Mucosa of descending colon (tissue), 3 donors: ENCODE measurements around the gene PLA2G10. TPM values are rescaled to one million over a fixed set of nuclear protein-coding genes. Genes with fewer than 3 reads are reported as not detected.
"Not testable (repeated sequence)": the region's sequence is repeated elsewhere in the genome, so short reads cannot be mapped to it uniquely, and the experiment has no call there.

Experiments
- ATAC-seq: fragments of 200-7000 bp; cut with Tn5 transposase; one replicate; pipeline ENCODE4 v1.9.1; 2020; ENCODE audit warnings: mild to moderate bottlenecking, moderate library complexity
- DNase-seq, 3 donors: peaks; one replicate each; pipeline ENCODE4 v3.0.0-alpha.2; 2020
- H3K36me3 ChIP-seq: fragments of 200-600 bp; one replicate; pipeline ENCODE4 v1.8.0; 2021; ENCODE audit warnings: low read depth, mild to moderate bottlenecking
- H3K4me1 ChIP-seq: fragments of 200-600 bp; one replicate; pipeline ENCODE4 v1.8.0; 2021; ENCODE audit warnings: low read depth, mild to moderate bottlenecking
- H3K4me3 ChIP-seq: fragments of 200-600 bp; one replicate; pipeline ENCODE4 v1.8.0; 2021; ENCODE audit warnings: mild to moderate bottlenecking
- H3K9me3 ChIP-seq: fragments of 200-600 bp; one replicate; pipeline ENCODE4 v1.8.0; 2021; ENCODE audit warnings: mild to moderate bottlenecking
- intact Hi-C, 2 donors: fragments of 100-400 bp; cut with DNase I in 1 of 2; cut with micrococcal nuclease in 1 of 2; formaldehyde crosslinking; loops; one replicate each; pipeline versions ENCODE4 v1.11.0 to v1.11.1; 2022; cut with DNase I, micrococcal nuclease
- total RNA-seq, 3 donors: library from RNA; stranded (reverse); fragmentation: NEBNext Ultra II Directional in 2 of 3; extraction: Animal tissue kit (Norgen Biotek cat#: 25700) in 2 of 3; gene quantifications; one replicate each; pipeline versions ENCODE4 v1.2.1 to v1.2.4, GENCODE V29; 2021 to 2023
- TF ChIP-seq, protein P1 (sequence below): fragments of 200-600 bp; IDR thresholded peaks from one replicate; pipeline ENCODE4 v1.8.0; 2022; ENCODE audit warnings: antibody characterized with exemption, mild to moderate bottlenecking
- donor health status: DM: no; HTN: no; CAD: no; lungs with moderate emphysema.
- donor health status: DM: no; HTN: no; CAD: no.
- donor health status: DM: no; HTN: yes; CAD: no.

Gene PLA2G10
- total RNA-seq, 3 donors from 2014 or later: 20.9 to 53.1 (median 48.6) TPM

GRCh38 chr16:14682121-14682520, 12.0 kb downstream of the PLA2G10 start:
- Histone ChIP-seq H3K9me3 (no peaks in the 10 kb centered on the region), H3K36me3 (no peaks in the 10 kb centered on the region), H3K4me3 (no peak overlapping the region), H3K4me1 (no peaks in the 10 kb centered on the region)
- intact Hi-C loops: no loop called here
- TF ChIP-seq, protein P1, sequence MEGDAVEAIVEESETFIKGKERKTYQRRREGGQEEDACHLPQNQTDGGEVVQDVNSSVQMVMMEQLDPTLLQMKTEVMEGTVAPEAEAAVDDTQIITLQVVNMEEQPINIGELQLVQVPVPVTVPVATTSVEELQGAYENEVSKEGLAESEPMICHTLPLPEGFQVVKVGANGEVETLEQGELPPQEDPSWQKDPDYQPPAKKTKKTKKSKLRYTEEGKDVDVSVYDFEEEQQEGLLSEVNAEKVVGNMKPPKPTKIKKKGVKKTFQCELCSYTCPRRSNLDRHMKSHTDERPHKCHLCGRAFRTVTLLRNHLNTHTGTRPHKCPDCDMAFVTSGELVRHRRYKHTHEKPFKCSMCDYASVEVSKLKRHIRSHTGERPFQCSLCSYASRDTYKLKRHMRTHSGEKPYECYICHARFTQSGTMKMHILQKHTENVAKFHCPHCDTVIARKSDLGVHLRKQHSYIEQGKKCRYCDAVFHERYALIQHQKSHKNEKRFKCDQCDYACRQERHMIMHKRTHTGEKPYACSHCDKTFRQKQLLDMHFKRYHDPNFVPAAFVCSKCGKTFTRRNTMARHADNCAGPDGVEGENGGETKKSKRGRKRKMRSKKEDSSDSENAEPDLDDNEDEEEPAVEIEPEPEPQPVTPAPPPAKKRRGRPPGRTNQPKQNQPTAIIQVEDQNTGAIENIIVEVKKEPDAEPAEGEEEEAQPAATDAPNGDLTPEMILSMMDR: no peak
- ATAC-seq (no peak), DNase-seq (no peak)

- TF ChIP-seq, protein P1: no peak
- ATAC-seq (no peak), DNase-seq (no peak)
- H3K4me1 ChIP-seq: no peaks in the 10 kb centered on the region
- no peaks in the 10 kb centered on the region for H3K36me3 ChIP-seq
- intact Hi-C loops: no loop called here
- no peaks in the 10 kb centered on the region for H3K9me3 ChIP-seq
- H3K4me3 ChIP-seq: no peak overlapping the region
Measured at GRCh38 chr16:14681115-14681514, 13.0 kb downstream of the PLA2G10 start.

- DNase-seq, H3K4me3 ChIP-seq, H3K36me3 ChIP-seq, ATAC-seq, H3K9me3 ChIP-seq, H3K4me1 ChIP-seq, intact Hi-C loops: not testable (repeated sequence)
Measured at GRCh38 chr16:14680396-14680795, 13.7 kb downstream of the PLA2G10 start.

- no peaks in the 10 kb centered on the region for H3K4me1 ChIP-seq
- TF ChIP-seq, protein P1: no peak
- no peaks in the 10 kb centered on the region for H3K9me3 ChIP-seq
- H3K4me3 ChIP-seq: no peak overlapping the region
- H3K36me3 ChIP-seq: no peaks in the 10 kb centered on the region
- intact Hi-C loops: no loop called here
- DNase-seq: no peak
- ATAC-seq: no peak
Measured at GRCh38 chr16:14678748-14679497, 15.2 kb downstream of the PLA2G10 start.

GRCh38 chr16:14677627-14678026, 16.5 kb downstream of the PLA2G10 start:
- Histone ChIP-seq H3K4me3 (no peak overlapping the region), H3K36me3 (no peaks in the 10 kb centered on the region), H3K4me1 (peaks cover 6% of the 10 kb centered on the region), H3K9me3 (no peaks in the 10 kb centered on the region)
- intact Hi-C loops: no loop called here
- ATAC-seq: no peak
- no peak for DNase-seq
- TF ChIP-seq, protein P1: no peak

GRCh38 chr16:14676633-14677032, 17.5 kb downstream of the PLA2G10 start:
- Histone ChIP-seq H3K36me3 (no peaks in the 10 kb centered on the region), H3K4me3 (no peak overlapping the region), H3K9me3 (no peaks in the 10 kb centered on the region), H3K4me1 (peaks cover 16% of the 10 kb centered on the region)
- DNase-seq: no peak
- TF ChIP-seq, protein P1: no peak
- intact Hi-C loops: no loop called here
- no peak for ATAC-seq
